ENCODE data around the gene PGK2.

DNA sequence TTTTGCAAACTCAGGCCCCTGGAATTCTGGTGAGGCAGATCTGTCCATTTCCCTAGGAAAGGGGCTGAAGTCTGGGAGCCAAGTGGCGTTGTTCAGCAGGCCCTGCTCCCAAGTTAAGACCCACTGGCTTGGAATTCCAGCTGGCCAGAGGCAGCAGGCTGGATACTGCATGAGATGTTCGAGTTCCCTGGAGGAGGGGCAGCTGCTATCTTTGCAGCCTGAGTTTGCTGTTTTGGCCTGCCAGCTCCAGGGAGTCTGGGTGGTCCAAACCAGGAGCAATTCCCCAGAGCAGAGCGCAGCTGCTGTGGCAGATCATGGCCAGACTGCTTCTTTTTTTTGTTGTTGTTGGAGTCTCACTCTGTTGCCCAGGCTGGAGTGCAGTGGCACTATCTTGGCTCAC is 18.2 kb upstream of the PGK2 start:
- TF ChIP-seq, protein P1, sequence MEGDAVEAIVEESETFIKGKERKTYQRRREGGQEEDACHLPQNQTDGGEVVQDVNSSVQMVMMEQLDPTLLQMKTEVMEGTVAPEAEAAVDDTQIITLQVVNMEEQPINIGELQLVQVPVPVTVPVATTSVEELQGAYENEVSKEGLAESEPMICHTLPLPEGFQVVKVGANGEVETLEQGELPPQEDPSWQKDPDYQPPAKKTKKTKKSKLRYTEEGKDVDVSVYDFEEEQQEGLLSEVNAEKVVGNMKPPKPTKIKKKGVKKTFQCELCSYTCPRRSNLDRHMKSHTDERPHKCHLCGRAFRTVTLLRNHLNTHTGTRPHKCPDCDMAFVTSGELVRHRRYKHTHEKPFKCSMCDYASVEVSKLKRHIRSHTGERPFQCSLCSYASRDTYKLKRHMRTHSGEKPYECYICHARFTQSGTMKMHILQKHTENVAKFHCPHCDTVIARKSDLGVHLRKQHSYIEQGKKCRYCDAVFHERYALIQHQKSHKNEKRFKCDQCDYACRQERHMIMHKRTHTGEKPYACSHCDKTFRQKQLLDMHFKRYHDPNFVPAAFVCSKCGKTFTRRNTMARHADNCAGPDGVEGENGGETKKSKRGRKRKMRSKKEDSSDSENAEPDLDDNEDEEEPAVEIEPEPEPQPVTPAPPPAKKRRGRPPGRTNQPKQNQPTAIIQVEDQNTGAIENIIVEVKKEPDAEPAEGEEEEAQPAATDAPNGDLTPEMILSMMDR (IDR thresholded peaks at IDR 0.05), result no peak
- TF ChIP-seq POLR2A (IDR thresholded peaks at IDR 0.05), result no peak
